ENCODE data around the gene FCER1G. TPM values are rescaled to one million over a fixed set of nuclear protein-coding genes. Genes with fewer than 3 reads are reported as not detected.

The FCER1G gene
- total RNA-seq, 2 donors from 2014 or later: 0.68 to 0.69 TPM

- Mint-ChIP-seq H3K27me3 (ENCODE audit: insufficient read depth) (no peaks in the 10 kb centered on the region), H3K36me3 (ENCODE audit: low read depth) (peaks cover 30% of the 10 kb centered on the region), H3K27ac (peak within 1 kb of the TSS; percentile 100), H3K4me3 (peak within 1 kb of the TSS; percentile 97), H3K9me3 (no peaks in the 10 kb centered on the region), H3K4me1 (peaks cover 14% of the 10 kb centered on the region)
- no peak within 1 kb of the TSS for H3K27ac ChIP-seq (ENCODE audit: low read depth, low read length)
- peaks cover 4% of the 10 kb centered on the region for H3K4me1 ChIP-seq (ENCODE audit: control insufficient read depth, insufficient read depth, low read length)
- peak; percentile 63 for TF ChIP-seq CTCF (conservative IDR thresholded peaks at IDR 0.05)
- no peaks in the 10 kb centered on the region for H3K9me3 ChIP-seq (ENCODE audit: control insufficient read depth, low read length)
- H3K27me3 ChIP-seq (ENCODE audit: control insufficient read depth, insufficient read depth, low read length, poor library complexity, severe bottlenecking): no peaks in the 10 kb centered on the region
- H3K9ac ChIP-seq (ENCODE audit: extremely low read depth, low read length, poor library complexity, severe bottlenecking): peak within 1 kb of the TSS; percentile 68
- peaks cover 28% of the 10 kb centered on the region for H3K36me3 ChIP-seq (ENCODE audit: control insufficient read depth, insufficient read depth, low read length)
- peak; percentile 99 for DNase-seq
- WGBS, 2 experiments (ENCODE audit: insufficient coverage in 1 of 2, insufficient read length in 1 of 2): 2 to 9% methylated on average over 17 to 50 of the region's 50 CpGs
- H3K4me3 ChIP-seq (ENCODE audit: low read length): peak within 1 kb of the TSS; percentile 96
Observed at GRCh38 chr1:161177112-161177935, 37.8 kb upstream of the FCER1G start, which contains the start of gene B4GALT3. Gene B4GALT3, minus strand, starts transcription at chr1:161177507. Its CDS starts 1,447 bp downstream, at chr1:161176060.

GRCh38 chr1:161177936-161178244, 37.2 kb upstream of the FCER1G start:
- Mint-ChIP-seq H3K27me3 (ENCODE audit: insufficient read depth) (no peaks in the 10 kb centered on the region), H3K9me3 (no peaks in the 10 kb centered on the region), H3K4me1 (peaks cover 14% of the 10 kb centered on the region), H3K36me3 (ENCODE audit: low read depth) (peaks cover 26% of the 10 kb centered on the region), H3K4me3 (peak overlapping the region; percentile 97), H3K27ac (peak overlapping the region; percentile 100)
- Histone ChIP-seq H3K27me3 (ENCODE audit: control insufficient read depth, insufficient read depth, low read length, poor library complexity, severe bottlenecking) (no peaks in the 10 kb centered on the region), H3K27ac (ENCODE audit: low read depth, low read length) (no peak overlapping the region), H3K9me3 (ENCODE audit: control insufficient read depth, low read length) (no peaks in the 10 kb centered on the region), H3K4me3 (ENCODE audit: low read length) (peak overlapping the region; percentile 96), H3K9ac (ENCODE audit: extremely low read depth, low read length, poor library complexity, severe bottlenecking) (no peak overlapping the region), H3K4me1 (ENCODE audit: control insufficient read depth, insufficient read depth, low read length) (peaks cover 4% of the 10 kb centered on the region), H3K36me3 (ENCODE audit: control insufficient read depth, insufficient read depth, low read length) (peaks cover 22% of the 10 kb centered on the region)
- no peak for DNase-seq
- 56 to 84% methylated on average over 9 of the region's 9 CpGs for WGBS, 2 experiments (ENCODE audit: insufficient coverage in 1 of 2, insufficient read length in 1 of 2)
- no peak for TF ChIP-seq CTCF (conservative IDR thresholded peaks at IDR 0.05)

GRCh38 chr1:161179698-161180097, 35.4 kb upstream of the FCER1G start:
- no peak overlapping the region for H3K4me3 ChIP-seq (ENCODE audit: low read length)
- no peaks in the 10 kb centered on the region for H3K9me3 ChIP-seq (ENCODE audit: control insufficient read depth, low read length)
- peaks cover 4% of the 10 kb centered on the region for H3K4me1 ChIP-seq (ENCODE audit: control insufficient read depth, insufficient read depth, low read length)
- no peaks in the 10 kb centered on the region for H3K27me3 ChIP-seq (ENCODE audit: control insufficient read depth, insufficient read depth, low read length, poor library complexity, severe bottlenecking)
- DNase-seq: no peak
- no peak overlapping the region for H3K9ac ChIP-seq (ENCODE audit: extremely low read depth, low read length, poor library complexity, severe bottlenecking)
- Mint-ChIP-seq H3K36me3 (ENCODE audit: low read depth) (peaks cover 8% of the 10 kb centered on the region), H3K9me3 (no peaks in the 10 kb centered on the region), H3K27me3 (ENCODE audit: insufficient read depth) (no peaks in the 10 kb centered on the region), H3K4me3 (no peak overlapping the region), H3K27ac (no peak overlapping the region), H3K4me1 (peaks cover 14% of the 10 kb centered on the region)
- TF ChIP-seq CTCF (conservative IDR thresholded peaks at IDR 0.05): no peak
- no peak overlapping the region for H3K27ac ChIP-seq (ENCODE audit: low read depth, low read length)
- H3K36me3 ChIP-seq (ENCODE audit: control insufficient read depth, insufficient read depth, low read length): peaks cover 8% of the 10 kb centered on the region
- 89 to 98% methylated on average over 3 of the region's 3 CpGs for WGBS, 2 experiments (ENCODE audit: insufficient coverage in 1 of 2, insufficient read length in 1 of 2)

Data from endodermal cell (in vitro differentiated cells).